Fibroblast of gingiva (primary cell): ENCODE results near the gene UNC13A.

ENCODE experiments used
- DNase-seq: peaks from one replicate; pipeline ENCODE4 v3.0.0-alpha.2; 2011; ENCODE audit warnings: low read depth

UNC13A gene

GRCh38 chr19:17687857-17688784 lies at the start of gene UNC13A:
Gene UNC13A, minus strand, starts transcription at chr19:17688354. Its CDS starts 155 bp downstream, at chr19:17688199.
- no peak for DNase-seq

- DNase-seq = no peak
Measured at GRCh38 chr19:17737690-17738153, 49.6 kb upstream of the UNC13A start.

- no peak for DNase-seq
Measured at GRCh38 chr19:17735410-17735809, 47.3 kb upstream of the UNC13A start.

GRCh38 chr19:17734146-17734545 lies 46.0 kb upstream of the UNC13A start:
- no peak for DNase-seq

- no peak for DNase-seq
Measured at GRCh38 chr19:17733127-17733526, 45.0 kb upstream of the UNC13A start.

GRCh38 chr19:17727843-17728242 lies 39.7 kb upstream of the UNC13A start:
- no peak for DNase-seq

- no peak for DNase-seq
Measured at GRCh38 chr19:17726964-17727773, 39.0 kb upstream of the UNC13A start.

GRCh38 chr19:17726136-17726741 lies 38.1 kb upstream of the UNC13A start:
- DNase-seq = no peak

GRCh38 chr19:17725422-17726078 lies 37.4 kb upstream of the UNC13A start:
- DNase-seq = no peak

GRCh38 chr19:17724655-17725054 lies 36.5 kb upstream of the UNC13A start:
- DNase-seq = no peak

GRCh38 chr19:17722655-17723240 lies 34.6 kb upstream of the UNC13A start:
- DNase-seq = no peak

- DNase-seq = no peak
Measured at GRCh38 chr19:17721821-17722220, 33.7 kb upstream of the UNC13A start.

- no peak for DNase-seq
Measured at GRCh38 chr19:17721111-17721628, 33.0 kb upstream of the UNC13A start.

- DNase-seq = no peak
Measured at GRCh38 chr19:17720440-17720839, 32.3 kb upstream of the UNC13A start.

- no peak for DNase-seq
Measured at GRCh38 chr19:17719730-17720400, 31.7 kb upstream of the UNC13A start.

- DNase-seq = peak; percentile 29
Measured at GRCh38 chr19:17718947-17719711, 31.0 kb upstream of the UNC13A start, which contains the start of gene MAP1S. Gene MAP1S, plus strand, starts transcription at chr19:17719480. Its CDS starts 23 bp downstream, at chr19:17719503.

- no peak for DNase-seq
Measured at GRCh38 chr19:17718550-17718946, 30.4 kb upstream of the UNC13A start.

- DNase-seq = no peak
Measured at GRCh38 chr19:17716309-17716929, 28.3 kb upstream of the UNC13A start.

- DNase-seq = no peak
Measured at GRCh38 chr19:17711851-17712250, 23.7 kb upstream of the UNC13A start.
